ENCODE data around the gene PTH1R.

The PTH1R gene

DNA sequence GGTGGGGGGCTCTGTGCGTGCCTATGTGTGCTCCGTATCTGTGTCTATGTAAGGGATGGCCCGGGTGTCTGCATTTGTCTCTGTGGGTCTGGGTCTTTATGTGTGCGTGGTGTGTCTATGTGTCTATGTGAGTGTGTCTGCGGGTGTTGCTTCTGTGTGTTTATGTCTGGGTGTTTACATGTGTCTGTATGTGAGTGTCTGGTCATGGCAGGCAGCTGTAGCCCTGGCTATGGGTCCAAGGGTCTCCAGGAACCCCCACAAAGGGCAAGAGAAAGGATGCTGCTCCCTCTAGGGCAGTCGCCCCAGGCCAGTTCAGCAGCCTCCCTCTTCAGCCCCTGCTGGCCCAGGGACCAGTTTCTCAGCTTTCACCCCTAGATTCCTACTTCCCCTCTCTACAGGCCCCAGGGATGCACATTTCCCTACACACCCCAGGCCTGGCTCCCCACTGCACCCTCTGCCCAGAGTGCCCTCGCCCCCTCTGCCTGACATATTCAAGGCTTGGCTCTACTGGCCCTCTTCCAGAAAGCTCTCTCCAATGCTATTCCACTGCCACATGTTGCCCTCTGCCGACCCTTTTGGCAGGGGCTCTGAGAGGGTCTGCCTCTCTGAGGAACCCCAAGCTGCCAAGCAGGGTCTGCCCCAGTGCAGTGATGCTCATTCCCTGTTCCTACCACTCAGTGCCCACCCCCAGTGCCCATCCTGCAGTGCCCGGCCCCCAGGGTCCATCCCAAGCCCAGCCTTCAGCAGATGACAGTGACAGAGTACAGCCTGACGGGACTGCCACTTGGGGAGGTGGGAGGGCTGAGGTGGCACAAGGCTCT is 13.2 kb upstream of the PTH1R start:
- DNase-seq (ENCODE audit: low spot score) = no peak

GRCh38 chr3:46865031-46865507 is 12.5 kb upstream of the PTH1R start:
- DNase-seq (ENCODE audit: low spot score) = no peak

- no peak for DNase-seq (ENCODE audit: low spot score)
These were observed 12.0 kb upstream of the PTH1R start for GRCh38 chr3:46865546-46865945.

DNA sequence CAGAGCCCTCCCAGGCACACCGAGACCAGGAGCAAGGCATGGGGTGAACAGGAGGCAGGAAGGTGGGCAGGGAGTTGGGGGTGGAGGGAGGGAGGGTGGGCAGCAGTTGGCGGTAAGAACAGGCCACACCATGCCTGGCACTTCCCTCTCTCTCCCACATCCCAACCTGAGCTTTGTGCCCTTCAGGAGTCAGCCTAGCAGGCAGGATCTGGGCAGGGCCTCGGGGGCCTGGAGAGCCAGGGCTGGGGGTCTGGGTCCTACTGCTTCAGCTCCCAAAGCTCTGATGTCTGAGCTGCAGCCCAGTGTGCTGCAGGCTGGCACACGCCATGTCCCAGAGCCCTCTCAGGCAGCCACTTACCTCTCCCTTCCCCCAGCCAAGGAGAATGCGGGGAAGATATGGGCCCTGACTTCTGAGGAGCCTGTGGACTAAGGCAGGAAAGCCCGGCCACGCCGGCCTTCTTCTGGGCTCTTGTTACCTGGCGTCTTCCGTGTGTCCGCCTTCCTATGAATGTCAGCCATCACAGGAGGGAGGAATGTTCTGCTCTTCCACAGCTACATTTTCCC is 11.4 kb upstream of the PTH1R start:
- no peak for DNase-seq (ENCODE audit: low spot score)

- peak; percentile 85 for DNase-seq (ENCODE audit: low spot score)
These were observed 10.6 kb upstream of the PTH1R start for GRCh38 chr3:46866720-46867549.

GRCh38 chr3:46867550-46867898 is 10.0 kb upstream of the PTH1R start:
- DNase-seq (ENCODE audit: low spot score) = peak; percentile 49

DNA sequence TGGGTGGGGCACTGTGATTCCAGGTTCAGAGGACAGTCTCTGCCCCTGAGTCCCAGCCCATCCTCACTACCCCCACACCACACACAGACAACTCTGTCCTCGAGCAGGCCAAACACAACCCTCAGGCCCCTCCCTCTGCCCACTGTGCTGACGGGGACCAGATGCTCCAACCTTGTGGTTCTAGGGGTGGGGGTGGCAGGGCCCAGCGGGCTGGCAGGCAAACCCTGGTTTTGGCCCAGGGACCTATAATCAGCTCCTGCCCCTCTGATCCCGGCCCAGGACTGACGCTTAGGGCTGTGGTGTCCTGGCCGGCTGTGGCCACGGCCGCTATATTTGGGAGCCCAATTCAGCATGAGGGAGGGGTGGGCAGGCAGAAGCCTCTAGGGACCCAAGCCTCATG is 9.2 kb upstream of the PTH1R start:
- DNase-seq (ENCODE audit: low spot score) = no peak

DNA sequence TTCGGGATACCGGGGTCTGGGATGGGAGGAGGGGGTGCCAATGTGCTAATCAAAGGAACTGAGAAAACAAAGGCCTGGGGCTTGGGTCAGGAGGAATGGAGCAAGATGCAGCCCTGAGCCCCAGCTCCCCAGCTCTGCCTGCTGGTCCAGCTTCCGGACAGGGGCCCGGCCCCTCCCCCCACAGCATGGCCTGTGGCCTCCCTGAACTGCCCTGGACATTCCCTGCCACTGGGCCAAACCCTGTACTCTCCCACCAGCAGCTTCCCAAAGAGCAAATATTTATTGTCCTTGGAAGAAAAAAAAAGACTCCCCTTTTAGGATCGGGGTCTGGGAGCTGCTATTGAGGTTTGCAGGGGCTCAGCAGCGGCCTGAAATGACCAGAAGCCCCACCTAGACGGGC is 8.6 kb upstream of the PTH1R start:
- DNase-seq (ENCODE audit: low spot score) = no peak

GRCh38 chr3:46869440-46869839 is 8.1 kb upstream of the PTH1R start:
- DNase-seq (ENCODE audit: low spot score) = no peak

- no peak for DNase-seq (ENCODE audit: low spot score)
These were observed 6.9 kb upstream of the PTH1R start for GRCh38 chr3:46870651-46871050.

- DNase-seq (ENCODE audit: low spot score) = no peak
These were observed 6.3 kb upstream of the PTH1R start for GRCh38 chr3:46871222-46871621.

DNA sequence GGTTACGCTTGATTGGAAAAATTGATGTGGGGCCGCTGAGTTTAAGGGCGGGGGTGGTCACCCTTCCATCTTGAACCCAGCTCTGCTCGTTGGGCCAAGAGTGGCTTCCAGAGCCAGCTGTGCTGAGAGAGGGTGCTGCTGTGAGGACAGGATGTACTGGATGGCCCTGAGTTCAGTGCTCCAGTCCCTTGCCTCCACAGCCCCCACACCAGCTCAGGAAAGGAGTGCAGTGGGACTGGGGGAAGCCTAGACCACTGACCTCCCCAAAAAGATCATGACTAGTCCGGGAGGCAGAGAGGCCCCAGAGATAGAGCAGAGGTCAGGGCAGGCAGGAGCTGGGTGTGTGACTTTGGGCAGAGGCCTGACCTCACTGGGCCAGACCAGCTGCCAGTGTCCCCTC is 4.0 kb upstream of the PTH1R start:
- no peak for DNase-seq (ENCODE audit: low spot score)

DNA sequence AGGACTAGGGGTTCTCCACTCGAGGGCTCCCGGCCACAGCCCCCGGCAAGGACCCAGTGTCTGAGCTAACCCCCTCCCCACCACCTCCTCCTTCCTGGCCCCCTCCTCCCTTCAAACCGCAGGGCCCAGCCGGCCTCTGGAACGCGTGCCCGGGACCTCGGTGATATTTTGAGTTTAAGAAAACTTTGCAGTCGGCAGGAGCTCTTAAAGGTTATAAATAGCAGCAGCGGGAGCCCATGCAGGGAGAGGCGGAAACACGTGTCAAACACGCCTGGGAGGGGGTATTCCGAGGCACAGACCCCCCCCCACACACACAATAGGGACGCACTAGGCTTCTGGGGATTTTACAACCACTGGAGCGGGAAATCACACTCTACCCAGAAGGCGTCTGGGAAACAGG is 3.1 kb upstream of the PTH1R start:
- DNase-seq (ENCODE audit: low spot score) = no peak

DNA sequence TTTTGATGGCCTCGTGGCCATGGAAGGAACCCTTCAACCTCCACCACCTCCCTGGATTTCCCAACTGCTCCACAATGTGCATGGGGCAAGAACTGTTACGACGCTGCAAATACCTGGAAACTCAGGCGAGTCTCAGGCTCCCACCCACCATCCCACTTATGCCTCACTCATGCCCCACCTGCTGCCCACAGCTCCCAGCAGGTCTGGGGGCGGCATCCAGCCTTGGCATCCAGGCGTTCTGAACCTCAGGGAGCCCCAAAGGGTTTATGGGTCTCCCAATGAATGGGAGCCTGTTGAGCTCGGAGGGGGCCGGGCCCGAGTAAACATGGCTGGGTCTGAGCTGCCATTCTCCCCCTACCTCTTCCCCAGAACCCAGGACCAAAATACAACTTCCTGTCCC is 2.0 kb upstream of the PTH1R start:
- no peak for DNase-seq (ENCODE audit: low spot score)

GRCh38 chr3:46876313-46877300 is 914 bp upstream of the PTH1R start:
- DNase-seq (ENCODE audit: low spot score) = no peak

DNA sequence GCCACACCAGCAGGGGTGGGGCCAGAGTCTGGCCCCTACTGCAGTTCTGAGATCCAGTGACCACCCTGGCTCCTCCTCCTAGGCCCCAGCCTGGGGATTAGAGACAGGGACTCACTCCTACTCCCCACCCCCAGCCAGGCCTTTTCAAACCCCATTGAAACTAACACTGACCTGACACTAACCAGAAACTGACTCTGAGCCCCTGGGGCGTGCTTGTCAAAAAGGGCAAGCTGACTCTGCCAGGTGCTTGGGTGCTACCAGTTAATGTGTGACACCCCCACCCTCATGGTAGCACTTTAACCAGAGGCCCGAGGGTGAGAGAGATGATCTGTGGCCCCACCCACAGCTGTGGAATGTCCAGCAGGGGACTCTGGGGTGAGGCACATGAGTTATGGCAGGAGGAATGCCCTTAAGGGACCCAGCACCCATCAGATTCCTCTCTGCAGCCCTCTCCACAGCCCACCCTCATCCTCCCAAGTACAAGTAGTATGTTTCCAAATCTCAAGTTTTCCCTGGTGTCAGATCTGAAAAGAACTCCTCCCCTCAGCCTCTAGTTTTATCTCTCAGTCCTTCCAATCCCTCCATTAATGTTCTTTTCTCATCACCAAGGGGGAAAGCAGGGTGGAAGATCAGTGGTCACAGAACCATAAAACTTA is 1.4 kb downstream of the PTH1R start:
- no peak for DNase-seq (ENCODE audit: low spot score)

GRCh38 chr3:46880884-46881595 is 3.5 kb downstream of the PTH1R start:
- DNase-seq (ENCODE audit: low spot score) = no peak

DNA sequence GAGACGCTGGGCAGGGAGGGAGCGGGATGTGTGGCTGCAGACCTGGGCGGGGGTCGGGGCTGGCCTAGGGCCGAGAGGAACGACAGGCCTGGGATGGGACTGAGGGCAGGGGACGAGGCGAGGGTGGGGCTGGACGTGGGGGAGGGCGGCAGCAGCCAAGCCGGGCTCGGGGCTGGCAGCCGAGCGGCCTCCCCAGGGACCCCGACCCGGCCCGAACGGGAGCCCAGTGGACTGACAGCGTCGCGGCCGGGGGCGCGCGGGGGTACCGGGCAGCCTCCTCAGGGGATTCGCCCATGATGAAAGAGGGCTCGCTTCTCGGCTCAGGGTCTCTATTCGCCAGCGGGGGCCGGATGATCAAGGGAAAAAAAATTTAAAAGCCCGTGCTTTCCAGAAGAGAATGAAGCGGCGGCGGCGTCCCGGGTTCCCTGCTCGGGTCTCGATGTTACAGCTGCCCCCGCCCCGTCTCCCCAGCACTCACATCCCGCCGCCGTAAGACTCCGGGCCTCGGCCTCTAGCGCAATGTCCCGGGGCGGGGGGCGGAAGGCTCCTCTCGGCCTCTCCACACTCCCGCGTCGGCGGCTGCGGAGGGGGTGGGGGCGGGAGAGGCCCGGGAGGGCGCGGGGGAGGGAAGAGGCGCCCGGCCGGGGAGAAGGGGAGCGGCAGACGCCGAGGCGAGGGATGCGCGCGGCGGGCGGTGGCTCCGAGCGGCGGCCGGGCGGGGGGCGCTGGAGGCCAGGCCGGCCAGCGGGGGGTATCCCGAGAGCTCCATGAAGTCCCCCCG is 4.3 kb downstream of the PTH1R start:
- DNase-seq (ENCODE audit: low spot score) = peak; percentile 77

GRCh38 chr3:46882377-46883053 is 5.0 kb downstream of the PTH1R start:
- peak; percentile 65 for DNase-seq (ENCODE audit: low spot score)
